ENCODE data around the gene RABGAP1L. TPM values are rescaled to one million over a fixed set of nuclear protein-coding genes. Genes with fewer than 3 reads are reported as not detected.
"Not testable (repeated sequence)": the region's sequence is repeated elsewhere in the genome, so short reads cannot be mapped to it uniquely, and the experiment has no call there.

RABGAP1L gene
- total and polyA plus RNA-seq, 10 donors: 30.3 to 125 (median 77.7) TPM

DNA sequence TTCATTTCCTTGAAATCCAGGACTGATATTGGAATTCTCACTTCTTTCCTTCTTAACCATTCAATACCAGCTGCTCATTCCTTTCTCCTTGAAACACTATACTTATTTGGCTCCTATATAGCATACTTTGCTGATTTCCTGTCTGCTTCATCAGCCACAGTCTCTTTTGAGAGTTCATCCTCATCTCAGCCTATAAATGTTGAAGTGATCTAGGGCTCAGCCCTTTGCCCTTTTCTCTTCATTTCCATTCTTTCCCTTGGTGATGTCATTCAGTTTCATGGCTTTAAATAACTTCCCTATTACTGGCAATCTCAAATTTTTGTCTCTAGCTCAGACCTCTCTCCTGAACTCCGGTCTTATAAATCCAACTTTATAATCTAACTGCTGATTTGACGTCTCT is 24.1 kb upstream of the RABGAP1L start:
- WGBS, 5 donors: 39 to 81% (median 63%) methylated on average over 2 of the region's 2 CpGs
- H3K27ac ChIP-seq: no peak overlapping the region
- H3K4me1 ChIP-seq: peaks cover 0 to 9% (median 0%) of the 10 kb centered on the region in 6 donors
- H3K9me3 ChIP-seq: no peaks in the 10 kb centered on the region
- intact Hi-C loops (cut with DNase I; ENCODE audit: low total_unique reads): no loop called here
- no peak overlapping the region for H3K4me3 ChIP-seq
- TF ChIP-seq POLR2A (IDR thresholded peaks at IDR 0.05) (no peak), POLR2AphosphoS5 (IDR thresholded peaks at IDR 0.05) (no peak)
- TF ChIP-seq, protein P1, sequence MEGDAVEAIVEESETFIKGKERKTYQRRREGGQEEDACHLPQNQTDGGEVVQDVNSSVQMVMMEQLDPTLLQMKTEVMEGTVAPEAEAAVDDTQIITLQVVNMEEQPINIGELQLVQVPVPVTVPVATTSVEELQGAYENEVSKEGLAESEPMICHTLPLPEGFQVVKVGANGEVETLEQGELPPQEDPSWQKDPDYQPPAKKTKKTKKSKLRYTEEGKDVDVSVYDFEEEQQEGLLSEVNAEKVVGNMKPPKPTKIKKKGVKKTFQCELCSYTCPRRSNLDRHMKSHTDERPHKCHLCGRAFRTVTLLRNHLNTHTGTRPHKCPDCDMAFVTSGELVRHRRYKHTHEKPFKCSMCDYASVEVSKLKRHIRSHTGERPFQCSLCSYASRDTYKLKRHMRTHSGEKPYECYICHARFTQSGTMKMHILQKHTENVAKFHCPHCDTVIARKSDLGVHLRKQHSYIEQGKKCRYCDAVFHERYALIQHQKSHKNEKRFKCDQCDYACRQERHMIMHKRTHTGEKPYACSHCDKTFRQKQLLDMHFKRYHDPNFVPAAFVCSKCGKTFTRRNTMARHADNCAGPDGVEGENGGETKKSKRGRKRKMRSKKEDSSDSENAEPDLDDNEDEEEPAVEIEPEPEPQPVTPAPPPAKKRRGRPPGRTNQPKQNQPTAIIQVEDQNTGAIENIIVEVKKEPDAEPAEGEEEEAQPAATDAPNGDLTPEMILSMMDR (IDR thresholded peaks at IDR 0.05 in 8 of 11, conservative IDR thresholded peaks at IDR 0.05 in 3 of 11): no peak
- H3K27me3 ChIP-seq (replicated peaks in 1 of 7): no peaks in the 10 kb centered on the region
- DNase-seq: no peak
- no peaks in the 10 kb centered on the region for H3K36me3 ChIP-seq

DNA sequence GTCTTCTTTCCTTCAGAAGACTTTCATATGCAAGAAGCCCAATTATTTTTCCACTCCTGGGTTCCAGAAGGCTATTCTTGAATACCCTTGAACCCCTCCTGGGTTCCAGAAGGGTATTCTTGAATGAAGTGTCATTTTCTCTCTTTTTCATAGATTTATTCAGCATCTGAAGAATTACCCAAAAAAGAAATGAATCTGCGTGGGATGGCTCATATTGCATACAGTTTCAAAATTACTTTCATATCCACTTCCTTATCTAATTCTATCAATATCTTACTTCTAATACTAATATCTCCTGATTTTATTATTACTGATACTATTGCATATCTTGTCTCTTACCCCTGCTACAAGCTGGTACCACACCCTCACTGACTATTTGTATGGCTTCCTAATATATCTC is 22.6 kb upstream of the RABGAP1L start:
- DNase-seq: no peak
- Histone ChIP-seq H3K36me3 (no peaks in the 10 kb centered on the region), H3K4me3 (no peak overlapping the region), H3K4me1 (peaks cover 0 to 9% (median 0%) of the 10 kb centered on the region in 6 donors), H3K27ac (no peak overlapping the region), H3K9me3 (no peaks in the 10 kb centered on the region), H3K27me3 (replicated peaks in 1 of 7) (no peaks in the 10 kb centered on the region)
- WGBS, 5 donors: 56 to 80% (median 69%) methylated on average over 1 of the region's 1 CpG
- intact Hi-C loops (cut with DNase I; ENCODE audit: low total_unique reads): no loop called here
- TF ChIP-seq, protein P1 (IDR thresholded peaks at IDR 0.05 in 8 of 11, conservative IDR thresholded peaks at IDR 0.05 in 3 of 11): no peak
- TF ChIP-seq POLR2AphosphoS5 (IDR thresholded peaks at IDR 0.05) (no peak), POLR2A (IDR thresholded peaks at IDR 0.05) (no peak)

DNA sequence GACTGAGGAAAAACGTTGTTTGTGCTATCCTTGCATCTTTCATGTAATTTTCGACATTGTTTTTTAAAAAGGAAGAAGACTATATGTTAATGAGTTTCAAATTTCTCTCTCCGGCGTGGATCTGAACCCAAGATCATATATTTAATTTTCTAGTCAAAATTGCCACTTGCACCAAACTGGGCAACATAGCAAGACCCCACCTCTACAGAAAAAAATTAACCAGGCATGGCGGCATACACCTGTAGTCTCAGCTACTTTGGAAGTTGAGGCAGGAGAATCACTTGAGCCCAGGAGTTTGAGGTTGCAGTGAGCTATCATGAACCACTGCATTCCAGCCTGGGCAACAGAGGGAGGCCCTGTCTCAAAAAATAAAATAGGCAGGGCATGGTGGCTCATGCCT is 16.5 kb upstream of the RABGAP1L start:
- TF ChIP-seq, protein P1 (IDR thresholded peaks at IDR 0.05 in 8 of 11, conservative IDR thresholded peaks at IDR 0.05 in 3 of 11): no peak
- TF ChIP-seq POLR2AphosphoS5 (IDR thresholded peaks at IDR 0.05) (no peak), POLR2A (IDR thresholded peaks at IDR 0.05) (no peak)
- DNase-seq: no peak
- no peak overlapping the region for H3K4me3 ChIP-seq
- 86 to 94% (median 92%) methylated on average over 5 of the region's 5 CpGs for WGBS, 5 donors
- intact Hi-C loops (cut with DNase I; ENCODE audit: low total_unique reads): no loop called here
- no peaks in the 10 kb centered on the region for H3K36me3 ChIP-seq
- H3K27ac ChIP-seq: no peak overlapping the region
- H3K4me1 ChIP-seq: no peaks in the 10 kb centered on the region
- peaks cover 0 to 4% (median 0%) of the 10 kb centered on the region in 8 donors for H3K9me3 ChIP-seq
- no peaks in the 10 kb centered on the region for H3K27me3 ChIP-seq (replicated peaks in 1 of 7)

DNA sequence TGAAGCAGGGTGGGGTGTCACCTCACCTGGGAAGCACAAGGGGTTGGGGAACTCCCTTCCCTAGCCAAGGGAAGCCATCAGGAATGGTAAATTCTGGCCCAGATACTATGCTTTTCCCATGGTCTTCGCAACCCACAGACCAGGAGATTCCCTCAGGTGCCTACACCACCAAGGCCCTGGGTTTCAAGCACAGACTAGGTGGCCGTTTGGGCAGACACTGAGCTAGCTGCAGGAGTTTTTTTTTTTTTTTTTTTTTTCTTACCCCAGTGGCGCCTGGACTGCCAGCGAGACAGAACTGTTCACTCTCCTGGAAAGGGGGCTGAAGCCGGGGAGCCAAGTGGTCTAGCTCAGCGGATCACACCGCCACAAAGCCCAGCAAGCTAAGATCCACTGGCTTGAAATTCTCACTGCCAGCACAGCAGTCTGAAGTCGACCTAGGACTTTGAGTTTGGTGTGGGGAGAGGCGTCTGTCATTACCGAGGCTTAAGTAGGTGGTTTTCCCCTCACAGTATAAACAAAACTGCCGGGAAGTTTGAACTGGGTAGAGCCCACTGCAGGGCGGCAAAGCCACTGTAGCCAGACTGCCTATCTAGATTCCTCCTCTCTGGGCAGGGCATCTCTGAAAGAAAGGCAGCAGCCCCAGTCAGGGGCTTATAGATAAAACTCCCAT is 15.5 kb upstream of the RABGAP1L start:
- H3K4me3 ChIP-seq; H3K4me1 ChIP-seq; DNase-seq; H3K9me3 ChIP-seq; H3K27me3 ChIP-seq (replicated peaks in 1 of 7); H3K27ac ChIP-seq; H3K36me3 ChIP-seq; intact Hi-C loops (cut with DNase I; ENCODE audit: low total_unique reads): not testable (repeated sequence)
- 78 to 89% (median 81%) methylated on average over 8 to 12 of the region's 12 CpGs for WGBS, 5 donors

DNA sequence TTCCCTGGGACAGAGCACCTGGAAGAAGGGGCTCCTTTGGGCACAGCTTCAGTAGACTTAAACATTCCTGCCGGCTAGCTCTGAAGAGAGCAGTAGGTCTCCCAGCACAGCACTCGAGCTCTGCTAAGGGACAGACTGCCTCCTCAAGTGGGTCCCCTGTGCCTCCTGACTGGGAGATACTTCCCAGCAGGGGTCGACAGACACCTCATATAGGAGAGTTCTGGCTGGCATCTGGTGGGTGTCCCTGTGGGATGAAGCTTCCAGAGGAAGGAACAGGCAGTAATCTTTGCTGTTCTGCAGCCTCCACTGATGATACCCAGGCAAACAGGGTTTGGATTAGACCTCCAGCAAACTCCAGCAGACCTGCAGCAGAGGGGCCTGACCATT is 14.9 kb upstream of the RABGAP1L start:
- H3K27ac ChIP-seq; H3K27me3 ChIP-seq (replicated peaks in 1 of 7); H3K4me1 ChIP-seq; H3K9me3 ChIP-seq; intact Hi-C loops (cut with DNase I; ENCODE audit: low total_unique reads); H3K4me3 ChIP-seq; H3K36me3 ChIP-seq; DNase-seq: not testable (repeated sequence)
- 59 to 89% (median 83%) methylated on average over 2 to 3 of the region's 3 CpGs for WGBS, 5 donors

Data from spleen (tissue), 11 donors.